ENCODE results near the gene WASF1. TPM values are rescaled to one million over a fixed set of nuclear protein-coding genes. Genes with fewer than 3 reads are reported as not detected.

WASF1 gene
- total and polyA plus RNA-seq, 12 donors = 4.7 to 23.7 (median 8.9) TPM

DNA sequence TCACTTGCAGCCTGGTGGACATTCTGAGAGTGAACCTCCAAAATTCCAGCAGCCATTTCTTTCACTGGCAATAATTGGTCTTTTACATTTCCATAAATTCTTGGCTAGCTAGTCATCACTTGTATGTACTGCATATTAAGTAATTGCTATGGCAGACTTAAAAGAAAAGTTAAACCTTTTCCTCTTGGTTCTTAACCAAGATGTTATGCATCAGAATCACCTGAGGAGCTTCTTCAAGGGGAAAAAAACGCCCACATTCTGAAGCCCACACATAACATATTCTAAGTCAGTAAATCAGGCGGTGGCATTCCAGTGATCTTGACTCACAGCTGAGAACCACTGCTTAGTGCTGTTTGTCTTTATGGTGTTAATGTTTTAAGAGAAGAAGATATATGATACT, 37.8 kb upstream of the WASF1 start:
- TF ChIP-seq CTCF (IDR thresholded peaks at IDR 0.05) = no peak
- TF ChIP-seq POLR2A (IDR thresholded peaks at IDR 0.05) = no peak
- H3K27ac ChIP-seq = no peak overlapping the region
- WGBS, 4 donors = 77 to 98% (median 90%) methylated on average over 2 of the region's 2 CpGs
- DNase-seq = no peak
- peaks cover 0 to 56% of the 10 kb centered on the region in 2 donors for H3K36me3 ChIP-seq (replicated peaks in 1 of 2)
- H3K27me3 ChIP-seq = no peaks in the 10 kb centered on the region
- intact Hi-C loops (cut with DNase I) = no loop called here
- H3K4me3 ChIP-seq = no peak overlapping the region
- H3K9me3 ChIP-seq (replicated peaks in 1 of 3) = no peaks in the 10 kb centered on the region
- peaks cover 2 to 6% of the 10 kb centered on the region in 2 donors for H3K4me1 ChIP-seq (replicated peaks in 1 of 2)

DNA sequence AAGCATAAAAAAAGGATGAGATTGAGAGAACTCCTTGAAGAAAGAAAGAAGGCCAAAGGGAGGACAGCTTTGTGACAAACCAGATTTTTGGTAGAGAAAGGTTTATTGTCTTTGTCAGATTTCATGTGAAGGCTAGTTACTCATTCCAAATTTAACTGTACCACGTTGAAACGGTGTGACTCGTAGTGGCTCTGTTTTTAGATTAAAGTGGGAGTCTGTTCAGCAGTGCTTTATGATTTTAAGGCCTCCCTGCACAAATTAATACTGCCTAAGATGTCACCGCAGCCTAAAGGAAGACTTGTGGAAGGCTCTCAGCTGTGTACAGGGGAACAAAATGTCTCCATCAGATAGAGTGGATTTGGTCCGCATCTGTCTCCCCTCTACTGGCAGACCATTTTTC, 36.7 kb upstream of the WASF1 start:
- intact Hi-C loops (cut with DNase I) = no loop called here
- TF ChIP-seq CTCF (IDR thresholded peaks at IDR 0.05) = no peak
- no peak for TF ChIP-seq POLR2A (IDR thresholded peaks at IDR 0.05)
- no peak overlapping the region for H3K4me3 ChIP-seq
- H3K4me1 ChIP-seq (replicated peaks in 1 of 2) = peaks cover 3 to 8% of the 10 kb centered on the region in 2 donors
- peaks cover 0 to 63% of the 10 kb centered on the region in 2 donors for H3K36me3 ChIP-seq (replicated peaks in 1 of 2)
- no peak overlapping the region for H3K27ac ChIP-seq
- no peaks in the 10 kb centered on the region for H3K27me3 ChIP-seq
- no peaks in the 10 kb centered on the region for H3K9me3 ChIP-seq (replicated peaks in 1 of 3)
- WGBS, 4 donors = 80 to 88% (median 84%) methylated on average over 5 of the region's 5 CpGs
- no peak for DNase-seq

- no peaks in the 10 kb centered on the region for H3K27me3 ChIP-seq
- no peak for DNase-seq
- no peak overlapping the region for H3K27ac ChIP-seq
- intact Hi-C loops (cut with DNase I) = no loop called here
- peaks cover 3 to 8% of the 10 kb centered on the region in 2 donors for H3K4me1 ChIP-seq (replicated peaks in 1 of 2)
- H3K9me3 ChIP-seq (replicated peaks in 1 of 3) = no peaks in the 10 kb centered on the region
- TF ChIP-seq CTCF (IDR thresholded peaks at IDR 0.05) = no peak
- peaks cover 0 to 50% of the 10 kb centered on the region in 2 donors for H3K36me3 ChIP-seq (replicated peaks in 1 of 2)
- 64 to 100% (median 70%) methylated on average over 1 of the region's 1 CpG for WGBS, 4 donors
- H3K4me3 ChIP-seq = no peak overlapping the region
These were observed 34.9 kb upstream of the WASF1 start for GRCh38 chr6:110214338-110214737.

- no peak for DNase-seq
- TF ChIP-seq POLR2A (IDR thresholded peaks at IDR 0.05) (no peak), CTCF (IDR thresholded peaks at IDR 0.05) (no peak)
- Histone ChIP-seq H3K36me3 (replicated peaks in 1 of 2) (peaks cover 0 to 36% of the 10 kb centered on the region in 2 donors), H3K27me3 (no peaks in the 10 kb centered on the region), H3K9me3 (replicated peaks in 1 of 3) (no peaks in the 10 kb centered on the region), H3K4me1 (replicated peaks in 1 of 2) (peaks cover 3 to 8% of the 10 kb centered on the region in 2 donors), H3K27ac (peak overlapping the region in 1 of 5 donors; percentile 19), H3K4me3 (no peak overlapping the region)
- WGBS, 4 donors = 85 to 95% (median 89%) methylated on average over 1 of the region's 1 CpG
- intact Hi-C loops (cut with DNase I) = no loop called here
These were observed 32.3 kb upstream of the WASF1 start for GRCh38 chr6:110211753-110212152.

All from adrenal gland (tissue), 12 donors.